GM21367 (cell line): ENCODE data around the gene ATG9A.
A peak's percentile ranks its signal among the peaks of the same experiment; 100 is the strongest.

Experiments used
- ATAC-seq: cut with Tn5 transposase; IDR thresholded peaks from one replicate; pipeline ENCODE4 v1.9.1; 2021; ENCODE audit not compliant: unreplicated experiment

ATG9A gene

DNA sequence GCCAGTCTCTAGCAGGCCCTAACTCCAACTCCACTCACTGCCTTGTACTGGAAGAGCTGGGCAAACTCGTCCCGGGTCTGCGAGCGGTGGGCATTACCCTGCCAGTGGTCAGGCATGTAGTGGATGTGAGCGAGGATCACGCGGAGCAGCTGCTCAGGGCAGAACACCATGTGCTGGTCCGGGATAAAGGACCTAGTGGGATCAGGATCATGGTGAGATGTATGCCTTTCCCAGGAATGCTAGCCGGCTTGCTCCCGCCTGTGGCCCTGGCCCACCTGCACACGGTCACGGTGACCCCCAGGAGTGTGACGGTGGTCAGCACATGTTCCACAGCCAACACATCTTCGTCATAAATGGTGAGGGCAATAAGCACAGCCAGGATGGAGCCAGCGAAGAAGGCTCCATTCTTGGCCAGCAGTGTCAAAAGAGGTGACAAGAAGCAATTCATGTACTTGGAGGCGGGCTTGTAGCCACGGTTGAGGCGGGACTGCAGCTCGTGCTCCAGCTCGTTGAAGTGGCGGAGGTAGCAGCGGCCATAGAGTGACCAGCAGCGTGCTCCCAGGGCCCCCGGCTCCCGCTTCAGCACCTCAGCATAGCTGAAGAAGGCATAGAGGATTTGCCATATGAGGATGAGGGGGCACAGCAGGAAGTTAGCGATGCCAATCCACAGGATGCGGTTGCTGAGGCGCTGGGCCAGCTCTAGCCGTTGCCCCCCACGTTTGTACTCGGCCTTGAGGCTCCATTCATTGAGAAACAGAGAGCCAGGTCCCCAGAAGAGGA is 5.4 kb downstream of the ATG9A start:
- ATAC-seq: no peak

DNA sequence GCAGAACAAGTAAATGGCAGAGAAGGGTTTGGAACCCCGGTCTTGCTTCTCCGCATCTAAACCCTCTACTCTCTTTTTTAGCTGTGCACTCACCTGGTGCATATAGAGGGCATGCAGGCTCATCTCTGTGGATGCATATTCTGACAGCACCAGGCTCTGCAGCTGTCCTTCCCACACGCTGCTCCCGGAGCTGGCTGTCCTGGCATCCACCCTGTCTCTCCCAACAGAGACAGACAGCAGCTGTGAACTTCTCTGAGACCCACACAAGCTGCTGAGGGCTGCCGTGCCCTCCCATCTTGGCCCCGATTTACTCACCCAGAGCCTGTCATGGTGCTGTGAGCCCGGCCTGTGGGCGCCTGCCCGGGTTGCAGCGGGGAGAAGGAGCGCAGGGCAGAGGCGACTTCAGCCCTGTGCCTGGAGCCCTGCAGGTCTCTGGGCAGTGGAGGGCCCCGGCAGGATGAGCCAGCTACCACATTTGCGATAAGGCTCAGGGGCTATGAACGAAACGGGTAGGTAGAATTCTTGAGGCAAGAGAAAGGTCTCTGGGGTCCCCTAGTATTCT is 7.4 kb downstream of the ATG9A start:
- no peak for ATAC-seq

DNA sequence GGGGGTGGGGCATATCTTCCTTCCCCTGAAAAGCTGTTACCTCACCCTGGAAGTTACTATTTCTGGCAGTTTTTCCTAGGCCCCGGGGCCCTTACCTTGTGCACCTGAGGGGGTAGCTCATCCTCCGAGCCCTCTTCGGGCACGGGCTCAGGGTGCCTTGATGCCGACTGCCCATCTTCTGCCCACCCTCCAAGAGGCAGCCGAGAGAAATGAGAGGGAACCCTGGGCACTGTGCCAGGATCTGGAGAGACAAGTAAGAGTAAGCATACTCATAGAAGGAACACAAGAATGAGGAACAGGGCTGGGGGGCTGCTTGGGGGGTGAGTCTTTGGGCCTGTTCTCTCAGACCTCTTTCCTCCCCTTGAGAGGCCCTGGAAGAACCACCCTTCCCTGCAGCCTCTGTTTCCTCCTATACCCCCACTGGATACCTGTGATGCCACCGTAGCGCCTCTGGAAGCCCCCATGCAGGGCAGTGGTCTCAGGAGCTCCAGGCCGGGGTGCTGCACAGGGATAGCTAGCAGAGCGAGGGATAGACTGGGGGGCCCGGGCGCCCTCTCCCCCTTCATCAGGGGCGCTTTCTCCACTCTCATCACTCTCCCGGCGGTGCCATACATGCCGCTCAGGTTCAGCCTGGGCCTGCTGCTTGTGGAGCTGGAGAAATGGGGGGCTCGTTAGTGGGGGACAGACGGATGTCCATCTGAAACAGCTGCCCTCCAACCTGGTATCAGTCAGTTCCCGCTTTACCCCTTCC is 8.6 kb downstream of the ATG9A start:
- ATAC-seq: no peak

DNA sequence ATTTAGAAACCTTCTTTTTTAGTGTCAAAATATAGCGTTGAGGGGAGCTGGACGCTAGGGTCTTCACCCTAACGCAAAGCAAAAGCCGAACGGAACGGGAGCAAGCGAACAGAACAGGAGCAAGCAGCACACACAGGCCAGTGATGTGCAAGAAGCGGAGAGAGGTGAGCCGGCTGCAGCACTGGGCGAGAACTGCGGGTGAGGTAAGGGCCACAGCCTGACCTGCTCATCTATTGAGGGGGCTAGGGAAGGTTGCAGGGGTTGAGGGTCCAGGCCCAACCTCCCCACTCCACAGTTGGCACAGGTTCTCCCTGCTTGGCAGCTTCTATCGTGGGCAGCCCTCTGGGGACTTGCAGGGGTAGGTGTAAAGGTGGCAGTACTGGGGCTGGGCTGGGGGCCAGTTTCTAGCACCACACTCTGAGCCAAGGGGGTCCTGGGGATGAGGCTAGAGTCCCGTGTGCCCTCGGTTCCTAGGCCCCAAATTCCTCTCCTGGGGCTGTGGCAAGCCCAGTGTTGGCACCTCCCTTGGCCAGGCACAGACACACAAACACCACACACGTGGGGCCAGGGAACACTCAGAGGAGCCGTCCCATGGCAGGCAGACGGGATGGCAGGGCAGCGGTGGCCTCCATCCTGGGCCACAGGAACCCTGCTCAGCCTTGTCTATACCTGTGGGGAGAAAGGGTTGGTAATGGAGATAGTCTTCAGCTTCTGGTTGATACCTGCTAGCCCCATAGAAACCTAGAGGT is 9.5 kb downstream of the ATG9A start:
- ATAC-seq: no peak

DNA sequence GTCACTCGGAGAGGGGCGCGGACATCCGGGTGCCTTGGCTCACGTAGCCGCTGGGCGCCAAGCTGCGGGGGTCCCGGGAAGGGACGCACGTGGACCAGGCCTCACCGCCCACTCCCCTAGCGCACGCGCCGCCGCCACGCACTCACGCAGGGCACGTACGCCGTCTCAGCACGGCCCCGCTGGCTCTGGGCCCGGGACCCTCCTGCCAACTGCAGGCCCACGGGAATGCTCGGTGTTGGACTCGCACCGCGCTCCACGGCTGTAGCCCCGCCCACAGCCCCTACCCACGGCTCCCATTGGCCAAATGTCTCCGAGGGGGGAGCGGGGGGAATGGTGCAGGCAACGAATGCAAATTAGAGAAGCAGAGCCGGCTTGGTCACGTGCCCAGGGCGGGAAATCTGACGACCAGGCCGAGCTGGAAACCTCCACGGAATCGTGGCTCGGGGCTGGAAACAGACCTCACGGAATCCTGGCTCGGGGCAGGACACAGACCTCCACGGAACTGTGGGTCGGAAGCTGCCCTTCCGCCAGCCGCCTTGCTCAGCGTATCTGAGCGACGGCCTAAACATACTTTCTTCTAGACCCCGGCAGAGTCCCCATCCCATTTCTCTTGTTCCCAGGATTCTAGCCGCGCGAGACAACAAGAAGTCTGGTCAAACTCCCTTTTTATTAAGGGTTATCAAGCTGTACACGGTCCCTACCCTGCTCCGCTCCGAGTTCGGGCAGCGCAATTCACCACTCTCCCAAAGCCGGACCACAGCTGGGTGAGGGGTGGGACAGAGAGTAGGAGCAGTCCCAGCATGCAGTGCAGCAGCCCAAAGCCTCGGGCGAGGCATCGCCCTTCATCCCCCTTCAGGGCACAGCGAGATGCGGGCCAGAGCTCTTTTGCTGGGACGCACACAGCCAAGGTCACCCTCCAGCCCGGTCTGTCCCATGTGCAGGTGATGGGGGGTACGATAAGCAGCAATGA is 10.4 kb downstream of the ATG9A start, which contains the start of gene ABCB6:
ABCB6 (minus strand) TSS at position 227 of the 970 bp plus-strand sequence. CDS start 285 bp downstream, outside the sequence.
- ATAC-seq: peak; percentile 71

DNA sequence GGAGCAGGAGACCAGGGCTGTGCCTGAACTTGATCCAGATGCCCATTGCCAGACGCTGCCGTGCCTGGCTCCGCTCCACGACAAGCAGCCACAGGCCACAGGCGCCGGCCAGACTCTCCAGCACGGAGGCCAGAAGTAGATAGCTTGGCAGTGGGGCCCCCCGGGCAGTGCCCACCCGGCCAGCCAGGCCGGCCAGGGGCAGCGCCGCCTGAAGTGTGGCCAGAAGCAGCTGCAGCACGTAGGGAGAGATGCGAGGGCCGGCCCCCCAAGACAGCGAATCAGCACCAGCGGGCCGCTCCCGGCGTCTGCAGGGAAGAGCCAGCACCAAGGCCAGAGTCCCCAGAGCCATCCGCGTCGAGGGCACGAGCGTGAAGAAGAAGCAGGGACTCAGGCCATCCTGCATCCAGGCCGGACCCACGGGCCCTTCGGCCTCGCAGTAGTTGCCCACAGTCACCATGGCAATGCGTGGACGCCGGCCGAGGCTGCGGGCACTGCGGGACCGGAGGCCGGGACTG is 11.2 kb downstream of the ATG9A start:
- ATAC-seq: peak; percentile 3

DNA sequence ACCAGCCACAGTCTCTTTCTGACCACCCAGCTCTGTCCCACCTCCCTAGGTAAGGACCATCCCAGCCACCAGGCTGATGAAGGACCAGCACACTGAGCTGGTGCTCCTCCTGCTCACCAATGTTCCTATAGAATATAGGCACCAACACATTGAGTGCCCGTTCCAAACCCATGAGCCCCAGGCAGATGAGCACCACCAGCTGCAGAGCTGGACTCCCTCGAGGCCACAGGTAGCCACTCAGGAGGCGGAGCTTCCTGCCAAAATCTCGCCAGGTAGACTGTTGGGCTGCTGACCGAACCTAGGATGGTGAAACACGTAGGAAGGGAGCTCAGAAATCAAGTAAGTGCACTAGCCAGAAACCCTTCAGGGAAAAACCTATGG is 12.9 kb downstream of the ATG9A start:
- no peak for ATAC-seq

DNA sequence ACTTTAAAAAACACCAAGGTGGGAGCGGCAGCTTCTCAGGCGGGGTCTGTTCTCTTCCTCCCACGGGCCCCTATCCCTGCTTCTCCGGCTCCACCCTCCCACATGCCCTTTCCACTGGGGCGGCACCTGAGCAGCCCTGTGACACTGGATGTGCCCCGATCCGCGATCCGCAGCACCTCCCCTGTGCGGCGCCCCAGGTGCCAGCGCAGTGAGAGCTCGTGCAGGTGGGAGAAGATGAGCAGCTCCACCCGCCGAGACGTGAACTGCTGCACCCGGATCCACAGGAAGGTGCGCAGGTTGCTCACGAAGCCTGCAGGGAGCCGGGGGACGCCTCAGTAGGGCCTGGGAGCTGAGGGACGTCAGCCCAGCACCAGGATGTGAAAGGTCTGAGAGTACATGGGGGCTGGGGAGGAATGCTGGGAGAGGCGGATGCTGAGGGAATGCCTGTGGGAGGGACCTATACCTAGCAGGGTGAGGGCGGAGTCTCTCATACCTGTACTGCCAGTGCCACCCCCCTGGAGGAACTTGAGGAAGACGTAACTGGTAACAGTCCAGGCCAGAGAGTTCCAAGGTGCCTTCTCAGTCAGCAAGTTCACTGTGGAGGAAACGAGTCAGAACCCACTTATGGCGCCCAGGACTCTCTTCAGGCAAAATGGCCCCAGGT is 13.4 kb downstream of the ATG9A start:
- no peak for ATAC-seq

DNA sequence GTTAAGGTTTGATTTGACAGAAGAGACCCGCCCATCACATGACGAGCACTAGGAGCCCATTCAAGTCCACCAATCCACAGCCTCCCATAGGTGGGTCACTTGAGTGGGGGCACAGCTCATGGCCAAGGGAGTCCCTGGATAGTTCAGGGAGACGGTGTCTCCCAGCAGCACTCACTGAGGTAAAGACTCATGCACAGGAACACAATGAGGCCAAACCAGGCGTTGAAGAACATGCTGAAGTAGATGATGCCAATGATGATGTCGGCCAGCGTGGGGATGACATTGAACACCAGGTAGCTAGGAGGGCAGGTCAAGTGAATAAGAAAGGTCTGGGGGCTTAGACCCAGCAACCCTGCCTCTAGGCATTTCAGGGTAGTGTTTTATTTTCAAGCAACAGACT is 14.7 kb downstream of the ATG9A start:
- ATAC-seq: no peak

DNA sequence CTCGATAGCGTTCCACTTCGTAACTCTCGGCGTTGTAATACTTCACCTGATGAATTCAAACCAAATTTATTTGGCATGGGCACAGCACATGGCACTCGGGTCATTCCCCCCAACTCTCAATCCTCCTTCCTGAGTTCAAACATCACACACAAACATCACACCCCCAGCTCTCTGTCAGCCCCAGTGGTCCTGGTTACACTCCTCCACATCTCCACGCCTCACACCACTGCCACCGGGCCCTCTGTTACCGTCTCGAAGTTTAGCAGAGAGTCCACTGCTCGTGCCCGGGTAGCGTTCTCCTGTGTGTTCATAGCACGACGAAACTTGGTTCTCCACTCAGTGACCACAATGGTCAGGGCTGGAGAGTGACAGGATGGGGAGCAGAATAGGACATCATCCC is 15.3 kb downstream of the ATG9A start:
- no peak for ATAC-seq

DNA sequence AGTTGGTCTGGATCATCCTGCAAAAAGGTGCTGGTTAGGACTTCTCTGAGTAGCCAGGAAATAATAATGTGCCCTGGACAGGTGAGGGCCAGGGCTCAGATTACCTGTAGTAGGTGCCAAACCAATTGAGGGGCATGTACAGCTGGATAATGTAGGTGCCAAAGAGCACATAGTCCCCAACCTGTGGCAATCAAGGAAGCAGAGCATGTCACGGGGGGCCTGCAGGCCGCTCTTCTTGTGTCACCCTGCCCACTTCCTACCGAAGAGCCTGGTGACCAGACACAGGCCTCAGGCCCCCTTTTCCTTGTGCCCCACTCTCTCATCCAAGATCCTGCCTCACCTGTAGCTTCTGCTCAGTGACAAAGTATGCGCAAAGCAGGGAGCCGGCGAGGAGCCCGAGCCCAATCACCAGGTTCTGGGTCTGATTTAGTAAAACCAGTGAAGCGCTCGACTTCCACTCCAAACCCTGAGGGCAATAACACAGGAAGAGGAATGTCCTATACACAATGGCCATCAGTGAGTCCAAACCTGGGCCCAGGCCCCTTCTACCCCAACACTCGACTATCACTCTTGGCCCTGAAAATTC is 15.9 kb downstream of the ATG9A start:
- no peak for ATAC-seq

DNA sequence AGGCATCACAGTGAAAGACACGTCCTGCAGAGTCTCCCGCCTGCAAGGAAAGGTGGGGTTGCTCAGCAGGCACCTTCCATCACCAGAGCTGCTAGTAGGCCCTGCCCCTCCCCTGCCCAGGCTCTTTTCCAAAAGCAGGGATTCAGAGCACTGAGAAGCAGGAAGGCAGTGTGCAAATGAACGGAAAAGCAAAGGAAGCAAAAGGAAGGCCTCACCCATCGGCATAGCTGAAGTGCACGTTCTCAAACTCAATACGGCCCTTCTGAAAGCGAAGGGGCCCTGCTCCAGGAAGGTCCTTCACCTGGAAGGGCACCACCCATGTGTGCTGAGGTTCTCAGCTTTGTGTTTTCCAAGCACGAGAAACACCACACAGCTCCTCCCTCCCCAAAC is 16.4 kb downstream of the ATG9A start:
- no peak for ATAC-seq

DNA sequence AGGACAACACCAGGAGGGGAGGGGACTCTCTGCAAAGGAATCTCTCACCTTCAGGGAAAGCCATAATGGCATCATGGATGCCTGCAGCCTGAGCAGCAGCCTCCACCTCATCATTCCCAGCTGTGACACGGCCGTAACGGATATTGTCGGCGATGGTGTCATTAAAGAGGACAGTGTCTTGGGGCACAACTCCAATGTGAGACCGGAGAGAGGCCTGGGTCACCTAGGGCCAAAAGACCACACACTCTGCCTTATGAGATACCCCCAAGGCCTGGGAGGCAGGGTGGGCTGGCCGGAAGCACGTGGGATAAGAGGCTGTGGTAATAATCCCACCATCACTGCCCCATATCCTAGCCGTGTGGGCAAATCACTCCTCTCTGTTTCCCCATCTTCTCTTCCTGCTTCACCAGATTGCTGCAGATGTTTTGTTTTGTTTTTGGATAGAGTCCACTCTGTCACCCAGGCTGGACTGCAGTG is 18.5 kb downstream of the ATG9A start:
- ATAC-seq: no peak

DNA sequence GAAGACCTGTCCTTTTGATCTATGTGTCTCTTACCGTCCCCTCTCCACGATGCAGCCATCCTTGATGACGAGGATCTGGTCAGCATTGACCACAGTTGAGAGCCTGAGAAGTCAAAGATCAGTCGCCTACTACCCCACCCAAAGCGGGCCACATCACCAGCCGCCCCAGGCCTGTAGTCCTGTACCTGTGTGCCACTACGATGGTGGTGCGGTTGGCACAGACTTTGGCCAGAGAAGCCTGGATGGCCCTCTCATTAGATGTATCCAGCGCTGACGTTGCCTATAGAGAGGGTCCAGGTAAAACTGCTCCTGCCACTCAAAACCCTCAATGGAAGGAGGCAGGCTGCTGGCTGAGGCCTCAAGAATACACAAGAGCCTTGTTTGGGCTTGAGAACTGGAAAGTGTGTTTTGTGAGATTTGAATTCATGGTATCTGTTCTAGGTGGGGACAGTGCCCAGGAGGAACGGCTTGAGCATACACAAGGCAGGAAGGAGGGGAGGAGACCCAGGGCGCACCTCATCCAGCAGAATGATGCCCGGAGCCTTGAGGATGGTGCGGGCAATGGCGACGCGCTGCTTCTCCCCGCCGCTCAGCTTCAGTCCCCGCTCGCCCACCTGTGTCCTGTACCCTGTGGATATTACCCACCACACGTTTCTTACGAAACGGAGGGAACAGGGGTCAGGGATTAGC is 19.1 kb downstream of the ATG9A start:
- no peak for ATAC-seq

DNA sequence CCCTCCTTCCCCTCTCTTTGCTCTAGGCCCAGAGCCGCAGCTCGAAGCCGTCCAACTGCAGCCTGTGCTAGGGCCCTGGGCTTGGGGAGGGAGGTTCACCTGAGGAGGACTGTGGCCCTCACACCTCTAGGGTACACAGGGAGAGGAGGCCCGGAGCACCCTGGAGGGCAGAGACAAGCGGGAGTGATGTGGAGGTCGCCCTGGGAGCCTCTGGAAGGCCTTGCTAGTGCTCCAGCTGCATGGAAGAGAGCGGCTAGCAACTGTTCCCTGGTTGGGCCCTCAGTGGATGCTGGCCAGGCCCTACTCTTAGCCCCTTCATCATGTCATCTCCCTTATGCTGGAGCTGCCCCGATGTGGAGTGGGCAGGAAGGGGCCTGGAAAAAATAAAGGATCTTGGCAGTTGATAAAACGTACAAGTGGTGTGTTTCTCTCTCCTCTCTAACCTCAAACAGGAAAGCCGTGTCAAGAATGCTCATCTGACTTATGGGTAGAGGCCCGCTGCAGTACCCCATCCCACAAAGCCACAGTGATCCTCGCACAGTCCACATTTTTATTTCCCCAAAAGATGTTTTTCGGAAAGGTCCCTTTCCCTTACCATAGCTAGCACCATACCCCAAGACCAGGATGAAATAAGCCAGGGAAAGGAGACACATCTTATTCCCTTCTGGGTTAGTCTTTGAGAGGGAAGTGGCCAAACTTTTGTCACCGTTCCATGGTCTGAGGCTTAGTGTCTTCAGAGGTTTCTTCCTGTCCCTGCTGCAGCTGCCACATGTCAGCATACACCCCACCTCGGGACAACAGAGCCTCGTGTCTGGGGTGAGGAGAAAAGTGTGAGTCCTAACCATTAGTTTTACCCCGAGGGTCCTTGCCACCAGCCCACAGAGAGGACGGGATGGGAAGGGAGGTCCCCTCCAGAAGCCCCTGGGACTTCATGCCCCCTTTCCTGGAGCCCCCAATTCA is 19.9 kb downstream of the ATG9A start:
- ATAC-seq: no peak

DNA sequence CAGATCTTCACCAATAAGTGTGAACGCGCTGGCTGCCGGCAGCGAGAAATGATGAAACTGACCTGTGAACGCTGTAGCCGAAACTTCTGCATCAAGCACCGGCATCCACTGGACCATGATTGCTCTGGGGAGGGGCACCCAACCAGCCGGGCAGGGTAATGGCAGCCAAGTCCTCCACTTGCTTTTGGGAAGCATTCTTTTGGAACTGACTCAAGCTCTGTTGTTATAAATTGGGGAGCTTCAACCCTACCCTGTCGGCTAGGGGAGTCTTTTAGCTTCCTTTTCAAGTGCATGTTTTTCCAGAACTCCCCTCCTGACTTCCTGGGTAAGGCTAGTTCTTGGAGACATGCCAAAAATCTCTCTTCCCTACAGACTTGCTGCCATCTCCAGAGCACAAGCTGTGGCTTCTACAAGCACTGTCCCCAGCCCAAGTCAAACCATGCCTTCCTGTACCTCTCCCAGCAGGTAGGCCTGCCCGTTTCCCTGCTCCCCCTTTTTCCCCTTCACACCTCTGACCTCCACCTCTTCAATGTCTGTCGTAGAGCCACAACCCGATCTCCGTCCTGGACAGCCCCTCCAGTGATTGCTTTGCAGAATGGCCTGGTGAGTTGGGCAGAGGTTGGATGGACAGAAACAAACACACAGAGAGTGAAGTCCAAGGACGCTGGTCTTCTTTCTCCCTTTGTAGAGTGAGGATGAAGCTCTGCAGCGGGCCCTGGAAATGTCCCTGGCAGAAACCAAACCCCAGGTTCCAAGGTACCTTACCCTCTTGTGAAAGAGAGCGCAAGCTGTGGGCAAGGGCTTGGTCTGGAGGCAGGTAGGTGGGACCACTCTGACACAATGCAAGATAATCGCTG is 21.3 kb downstream of the ATG9A start:
- ATAC-seq: no peak
